ENCODE measurements around the gene OBSL1.
A peak's percentile ranks its signal among the peaks of the same experiment; 100 is the strongest.

The OBSL1 gene

DNA sequence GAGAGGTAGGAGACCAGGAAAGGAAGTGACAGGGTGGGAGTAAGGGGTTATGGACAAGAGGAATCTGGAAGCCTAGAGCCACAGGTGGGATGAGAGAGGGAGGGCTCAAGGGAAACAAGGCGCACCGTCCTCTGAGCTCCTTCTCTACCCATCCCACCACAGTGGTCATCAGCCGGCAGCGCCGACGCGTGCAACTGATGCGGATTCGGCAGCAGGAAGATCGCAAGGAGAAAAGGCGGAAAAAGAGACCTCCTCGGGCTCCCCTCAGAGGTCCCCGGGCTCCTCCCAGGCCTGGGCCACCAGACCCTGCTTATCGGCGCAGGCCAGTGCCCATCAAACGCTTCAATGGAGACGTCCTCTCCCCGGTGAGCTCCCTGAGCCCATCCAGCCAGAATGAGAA lies 22.3 kb downstream of the OBSL1 start:
- no peak overlapping the region for H3K4me3 ChIP-seq (ENCODE audit: low read depth, low read length)
- TF ChIP-seq CTCF (conservative IDR thresholded peaks at IDR 0.05; ENCODE audit: low read depth, low read length): no peak
- no peak for DNase-seq (ENCODE audit: low read depth)

GRCh38 chr2:219547621-219548020 lies 23.7 kb downstream of the OBSL1 start:
- TF ChIP-seq CTCF (conservative IDR thresholded peaks at IDR 0.05; ENCODE audit: low read depth, low read length): no peak
- DNase-seq (ENCODE audit: low read depth): no peak
- no peak overlapping the region for H3K4me3 ChIP-seq (ENCODE audit: low read depth, low read length)

GRCh38 chr2:219545943-219546352 lies 25.4 kb downstream of the OBSL1 start:
- no peak for DNase-seq (ENCODE audit: low read depth)
- no peak for TF ChIP-seq CTCF (conservative IDR thresholded peaks at IDR 0.05; ENCODE audit: low read depth, low read length)
- no peak overlapping the region for H3K4me3 ChIP-seq (ENCODE audit: low read depth, low read length)

GRCh38 chr2:219545295-219545942 lies 25.9 kb downstream of the OBSL1 start:
- no peak for TF ChIP-seq CTCF (conservative IDR thresholded peaks at IDR 0.05; ENCODE audit: low read depth, low read length)
- no peak for DNase-seq (ENCODE audit: low read depth)

GRCh38 chr2:219544567-219544966 lies 26.8 kb downstream of the OBSL1 start:
- no peak for DNase-seq (ENCODE audit: low read depth)
- no peak for TF ChIP-seq CTCF (conservative IDR thresholded peaks at IDR 0.05; ENCODE audit: low read depth, low read length)
- peak overlapping the region; percentile 77 for H3K4me3 ChIP-seq (ENCODE audit: low read depth, low read length)

More at GRCh38 chr2:219545295-219545942, 25.9 kb downstream of the OBSL1 start:
- H3K4me3 ChIP-seq (ENCODE audit: low read depth, low read length): no peak overlapping the region

- peak; percentile 98 for DNase-seq (ENCODE audit: low read depth)
- no peak for TF ChIP-seq CTCF (conservative IDR thresholded peaks at IDR 0.05; ENCODE audit: low read depth, low read length)
- H3K4me3 ChIP-seq (ENCODE audit: low read depth, low read length): peak within 1 kb of the TSS; percentile 77
Observed at GRCh38 chr2:219543596-219544358, 27.6 kb downstream of the OBSL1 start, which contains the start of the genes CHPF and TMEM198. Gene CHPF, minus strand, starts transcription at chr2:219543809. Its CDS starts 271 bp downstream, at chr2:219543538. Gene TMEM198, plus strand, starts transcription at chr2:219544028. Its CDS starts 700 bp downstream, at chr2:219544728.

All from choroid plexus epithelial cell (primary cell).